CD4-positive, alpha-beta T cell treated with Interleukin-10 for 1 hour (primary cell): Measurements from ENCODE around the gene PIP4K2A.

Experiments used
- DNase-seq: peaks from one replicate; pipeline ENCODE4 v3.0.0-alpha.2; 2020

PIP4K2A gene

DNA sequence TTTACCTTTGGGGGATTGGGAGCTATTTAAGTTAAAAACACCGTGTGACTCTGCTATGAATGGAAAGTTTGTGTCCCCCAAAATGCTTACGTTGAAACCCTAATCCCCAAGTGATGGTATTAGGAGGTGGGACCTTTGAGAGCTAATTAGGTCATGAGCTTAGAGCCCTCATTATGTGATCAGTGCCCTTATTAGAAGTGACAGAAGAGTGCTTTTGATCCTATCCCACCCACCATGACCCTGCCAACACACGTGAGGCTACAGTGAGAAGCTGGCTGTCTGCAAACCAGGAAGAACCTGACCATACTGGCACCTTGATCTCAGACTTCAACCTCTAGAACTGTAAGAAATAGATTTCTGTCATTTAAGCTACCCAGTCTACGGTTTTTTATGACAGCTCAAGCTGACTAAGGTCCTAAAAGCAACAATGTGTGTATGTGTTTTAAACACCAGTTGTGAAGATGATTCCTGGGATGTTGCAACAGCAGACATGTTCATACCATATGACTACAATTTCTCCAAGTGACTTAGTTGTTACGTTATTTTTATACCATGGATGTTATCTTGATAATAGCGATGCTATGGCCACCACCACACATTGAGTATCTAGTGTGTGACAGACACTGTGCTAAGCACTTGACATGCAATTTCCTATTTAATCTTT, 124.4 kb downstream of the PIP4K2A start:
- no peak for DNase-seq

DNA sequence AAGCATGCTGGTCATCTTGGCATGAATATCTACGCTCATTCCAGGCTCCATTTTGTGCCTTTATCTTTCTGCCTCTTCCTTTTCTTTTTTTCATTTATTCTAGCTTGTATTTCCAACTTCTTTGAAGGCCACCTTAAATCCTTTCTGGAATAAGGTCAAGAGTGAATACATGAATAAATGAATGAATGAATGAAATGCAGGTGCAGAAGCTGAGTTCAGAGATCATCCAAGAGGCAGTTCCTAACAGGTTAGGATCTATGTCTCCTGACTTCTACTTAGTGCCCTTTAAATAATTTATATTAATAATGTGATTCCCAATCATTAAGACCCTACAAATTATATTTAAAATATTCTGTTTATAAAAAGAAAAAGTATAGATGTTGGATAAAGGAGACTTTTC, 125.9 kb downstream of the PIP4K2A start:
- no peak for DNase-seq

DNA sequence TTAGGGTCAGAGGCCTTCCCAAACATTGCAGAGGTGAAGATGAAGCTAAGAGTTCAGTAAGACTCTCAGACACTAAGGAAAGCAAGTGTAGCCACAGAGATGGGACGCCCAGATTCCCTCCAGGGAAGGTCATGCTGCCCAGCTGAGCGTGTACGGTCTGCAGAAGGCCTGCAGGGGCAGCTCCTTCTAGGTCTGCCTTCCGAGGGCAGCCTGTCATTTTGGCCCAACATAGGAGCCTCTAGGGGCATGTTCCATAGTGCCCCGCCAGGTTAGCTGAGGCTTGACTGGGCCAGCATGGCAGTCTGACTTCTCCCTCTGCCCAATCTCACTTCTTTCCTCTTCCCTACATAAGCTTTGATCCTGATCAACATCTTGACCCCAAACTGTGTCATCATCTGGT, 130.7 kb downstream of the PIP4K2A start:
- DNase-seq = no peak

DNA sequence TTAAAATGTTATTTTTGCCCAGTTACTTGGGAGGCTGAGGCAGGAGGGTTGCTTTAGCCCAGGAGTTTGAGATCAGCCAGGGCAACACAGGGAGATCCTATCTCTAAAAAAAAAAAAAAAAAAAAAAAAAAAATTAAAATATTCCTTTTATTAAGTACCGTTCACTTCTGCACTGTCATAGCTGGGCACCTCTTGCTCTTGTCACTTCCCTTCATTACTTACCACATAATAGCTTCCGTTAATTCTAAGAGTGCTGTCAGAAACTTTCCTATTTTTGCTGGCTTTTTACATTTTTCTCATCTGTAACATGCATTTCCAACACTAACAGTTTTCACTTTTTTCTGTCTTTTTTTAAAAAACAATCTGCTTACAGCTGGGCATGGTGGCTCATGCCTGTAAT, 132.9 kb downstream of the PIP4K2A start:
- no peak for DNase-seq

DNA sequence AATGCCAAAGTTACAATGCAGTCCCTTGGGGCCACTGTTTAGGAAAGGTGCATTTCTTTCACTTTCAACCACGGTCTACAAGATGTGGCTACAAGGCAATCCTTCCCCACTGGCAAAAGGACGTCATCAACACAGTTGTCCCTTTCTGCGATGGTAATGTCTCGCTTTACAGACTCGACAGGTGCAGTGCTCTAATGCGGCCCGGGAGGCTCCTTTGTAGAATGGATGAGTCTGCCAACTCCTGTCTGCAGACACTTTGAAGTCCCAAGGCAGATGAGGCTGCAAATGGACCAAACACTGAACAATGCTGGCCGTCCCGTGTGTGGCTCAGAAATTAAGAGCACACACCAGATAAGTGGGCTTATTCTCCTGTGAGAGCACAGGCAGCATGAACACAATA, 133.7 kb downstream of the PIP4K2A start:
- no peak for DNase-seq

DNA sequence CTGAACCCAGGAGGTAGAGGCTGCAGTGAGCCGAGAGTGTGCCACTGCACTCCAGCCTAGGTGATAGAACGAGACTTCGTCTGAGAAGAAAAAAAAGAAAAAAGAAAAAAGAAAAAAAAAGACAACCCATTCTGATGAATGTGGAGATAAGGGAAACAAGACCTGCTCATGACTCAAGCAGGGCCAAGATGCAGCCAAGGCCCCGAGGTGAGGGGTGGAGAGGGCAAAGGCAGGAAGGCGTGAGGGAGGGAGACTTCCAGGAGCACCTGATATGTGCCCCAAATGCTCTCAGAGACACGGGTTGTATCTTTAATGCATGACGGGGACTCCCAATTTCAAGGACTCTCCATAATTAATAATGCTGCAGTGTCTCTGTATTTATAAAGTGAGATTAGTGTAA, 134.6 kb downstream of the PIP4K2A start:
- DNase-seq = no peak

DNA sequence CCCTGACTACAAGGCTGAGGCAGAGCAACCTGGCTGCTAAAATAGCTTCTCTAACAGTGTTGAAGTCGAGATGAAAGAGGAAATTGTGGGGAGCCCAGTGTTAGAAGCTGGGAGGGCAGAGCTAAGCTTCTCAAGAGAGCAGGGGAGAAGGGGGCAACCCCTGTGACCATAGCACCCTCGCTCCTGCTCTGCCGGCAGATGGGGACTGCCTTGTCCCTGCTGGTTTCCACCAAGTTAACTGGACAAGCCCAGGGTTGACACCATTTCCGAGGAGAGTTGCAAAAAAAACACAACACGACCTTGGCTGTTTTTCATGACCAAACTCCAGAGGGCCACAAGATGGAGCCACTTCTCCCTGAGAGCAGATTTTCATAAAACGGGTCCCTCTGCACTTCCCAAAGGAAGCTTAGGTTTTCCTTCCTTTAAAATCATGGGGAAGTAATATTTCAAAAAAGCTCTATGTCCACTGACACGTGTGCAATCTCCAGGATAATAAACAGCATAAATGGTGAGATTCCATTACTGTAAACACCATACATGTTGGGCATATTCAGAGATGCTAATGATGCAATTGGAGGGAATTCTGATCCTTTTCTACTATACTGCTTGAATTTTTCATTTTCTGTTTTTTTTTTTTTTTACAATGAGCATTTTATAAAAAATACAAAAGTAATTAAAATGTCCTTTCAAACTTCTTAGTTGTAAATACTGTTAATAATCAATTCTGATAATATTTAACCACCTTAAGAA, 140.4 kb downstream of the PIP4K2A start:
- peak; percentile 54 for DNase-seq

DNA sequence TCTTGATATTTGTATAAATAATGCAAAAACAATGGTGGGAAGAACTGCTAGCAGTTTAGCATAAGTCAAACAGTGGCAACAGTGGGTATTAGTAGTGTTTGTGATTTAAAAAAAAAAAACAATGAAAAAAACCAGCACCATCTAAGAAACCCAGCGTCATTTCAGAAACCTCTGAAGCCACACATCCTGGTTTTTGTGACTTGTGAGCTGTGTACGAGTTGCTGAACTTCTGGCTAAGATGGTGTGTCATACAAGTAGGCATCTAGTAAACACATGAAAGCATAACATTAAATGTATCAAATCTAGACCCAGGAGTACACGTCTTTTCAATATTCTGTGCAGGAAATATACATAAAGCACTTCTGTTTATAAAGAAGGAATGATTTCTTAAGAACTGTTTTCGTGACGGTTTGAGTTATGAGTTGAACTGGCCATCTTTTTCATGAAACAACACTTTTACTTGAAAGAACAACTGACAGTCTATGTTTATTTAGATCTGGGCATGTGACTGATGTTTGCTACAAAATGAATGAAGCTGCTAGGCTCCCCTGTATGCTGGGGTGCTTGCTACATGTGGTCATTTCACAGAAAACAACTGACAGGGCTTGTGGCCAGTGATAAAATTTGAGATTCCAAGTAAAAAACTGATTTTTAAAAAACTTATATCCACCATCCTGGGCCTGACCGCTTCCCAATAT, 143.5 kb downstream of the PIP4K2A start:
- peak; percentile 44 for DNase-seq

DNA sequence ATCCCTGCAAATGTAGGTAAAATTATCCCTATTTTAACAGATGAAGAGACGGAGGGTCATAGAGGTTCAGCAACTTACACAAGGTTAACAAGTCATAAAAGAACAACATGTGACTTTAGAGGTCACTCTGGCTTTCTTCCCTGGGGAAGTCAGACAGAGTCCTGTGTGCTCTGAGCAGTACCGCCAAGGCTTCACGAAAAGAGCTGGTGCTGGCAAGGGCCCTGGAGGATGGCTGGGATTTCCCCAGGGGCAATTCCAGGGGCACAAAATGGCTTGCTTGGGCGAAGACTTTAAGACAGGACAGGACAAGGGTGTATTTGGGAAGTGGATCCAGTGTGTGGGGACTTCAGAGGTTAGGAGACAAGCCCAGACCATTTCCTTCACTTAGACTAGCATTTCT, 144.1 kb downstream of the PIP4K2A start:
- peak; percentile 5 for DNase-seq

DNA sequence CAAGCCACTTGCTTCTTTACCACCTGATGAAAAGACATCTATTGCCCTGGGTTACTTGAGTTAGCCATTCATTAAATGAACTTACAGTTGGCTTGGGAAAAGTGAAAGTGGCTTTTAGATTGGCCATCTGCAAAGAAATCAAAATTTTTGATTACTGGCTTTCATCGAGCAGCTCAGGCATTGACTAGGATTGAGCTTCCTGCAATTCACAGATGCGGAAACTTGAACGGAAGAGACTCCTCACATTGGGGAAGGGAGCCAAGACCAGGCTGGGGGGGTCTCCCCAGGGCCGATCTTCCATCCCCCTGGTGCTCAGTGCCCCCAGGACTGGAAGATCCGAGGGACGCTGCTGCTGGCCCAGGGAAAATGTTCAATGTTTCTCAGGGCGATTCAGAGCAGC, 145.4 kb downstream of the PIP4K2A start:
- DNase-seq = no peak

DNA sequence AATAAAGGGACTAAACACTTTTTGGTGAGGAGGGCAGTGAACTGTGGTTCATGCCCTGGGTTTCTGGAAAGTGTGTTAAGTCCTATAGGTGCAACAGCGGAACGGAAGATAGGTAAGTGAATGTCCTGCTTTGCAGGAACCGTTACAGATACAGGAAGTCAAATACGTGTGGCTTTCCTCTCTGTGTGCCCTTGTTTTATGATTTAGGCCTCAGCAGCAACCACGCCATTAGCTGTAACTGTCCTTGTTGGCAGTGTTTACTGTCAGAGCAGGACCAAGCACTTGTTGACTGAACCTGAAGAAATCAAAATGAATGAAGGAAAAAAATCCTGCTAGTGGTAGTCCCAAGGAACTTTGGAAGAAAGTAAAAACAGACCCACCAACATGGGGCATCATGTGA, 150.3 kb downstream of the PIP4K2A start:
- no peak for DNase-seq

DNA sequence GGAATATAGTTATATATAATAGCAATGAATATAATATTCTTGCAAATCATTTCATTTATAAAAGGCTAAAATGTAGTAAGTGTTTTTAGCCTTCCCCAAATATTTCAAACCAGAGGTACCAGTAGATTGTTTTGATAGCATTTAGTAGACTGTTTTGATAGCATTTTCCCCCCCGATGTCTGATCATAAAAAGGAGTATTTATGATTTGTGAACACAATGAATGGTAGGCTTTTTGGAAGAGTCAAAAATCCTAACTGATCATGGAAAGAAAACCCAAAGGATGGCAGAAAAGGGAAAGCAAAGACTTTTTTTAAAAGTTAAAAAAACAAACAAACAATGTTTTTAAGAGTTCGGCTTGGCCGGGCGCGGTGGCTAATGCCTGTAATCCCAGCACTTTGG, 152.5 kb downstream of the PIP4K2A start:
- no peak for DNase-seq

DNA sequence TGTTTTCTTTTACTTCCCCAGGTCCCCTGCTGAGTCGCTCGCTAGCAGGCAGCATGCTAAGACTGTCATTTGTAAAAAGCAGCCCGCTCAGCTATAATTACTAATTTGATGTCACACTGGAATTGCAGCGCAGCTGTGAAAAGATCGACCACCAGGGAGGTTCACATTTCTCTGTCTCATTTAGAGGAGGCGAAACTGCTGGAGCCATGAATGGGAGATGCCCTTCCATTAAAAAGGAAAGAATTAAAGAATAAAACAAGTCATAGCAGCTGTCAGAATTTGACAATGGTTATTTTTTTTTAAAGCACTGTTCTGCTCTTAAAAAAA, 153.5 kb downstream of the PIP4K2A start:
- DNase-seq = no peak

DNA sequence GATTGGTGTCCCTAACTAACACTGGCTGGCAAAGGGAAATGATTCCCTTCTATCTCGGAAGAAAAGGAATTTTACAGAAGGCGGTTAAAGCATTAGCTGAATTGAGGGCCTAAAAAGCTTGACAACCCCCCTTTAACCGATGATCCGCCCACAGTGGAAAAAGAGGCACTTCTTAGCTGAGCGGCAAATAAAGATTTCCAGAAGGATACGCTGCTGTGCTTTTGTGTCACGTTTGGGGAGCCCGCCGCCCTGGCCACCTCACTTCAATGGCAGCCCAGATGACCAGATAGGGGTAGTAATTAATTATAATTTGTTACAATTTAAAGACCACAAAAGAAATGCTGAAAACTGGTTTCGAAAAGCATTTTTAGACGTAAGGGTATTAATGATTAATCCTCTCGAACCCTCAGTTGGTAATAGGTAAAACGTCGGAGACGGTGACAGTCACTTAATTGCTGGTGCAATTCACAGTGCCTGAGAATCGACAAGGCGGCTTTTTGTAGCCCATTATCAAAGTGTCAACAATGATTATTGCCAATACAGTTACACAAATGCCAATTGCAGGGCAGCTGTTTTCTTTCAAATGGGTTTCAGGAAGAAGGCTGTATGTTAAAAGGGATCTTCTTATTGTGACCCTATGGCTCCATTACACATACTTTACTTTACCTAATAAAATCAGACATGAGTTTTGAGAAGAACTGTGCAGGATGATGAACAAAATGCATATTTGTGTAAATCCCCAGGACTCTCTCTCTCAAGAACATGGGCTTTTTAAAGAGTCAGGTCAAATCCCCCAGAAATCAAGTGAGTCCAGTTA, 154.1 kb downstream of the PIP4K2A start:
- no peak for DNase-seq

DNA sequence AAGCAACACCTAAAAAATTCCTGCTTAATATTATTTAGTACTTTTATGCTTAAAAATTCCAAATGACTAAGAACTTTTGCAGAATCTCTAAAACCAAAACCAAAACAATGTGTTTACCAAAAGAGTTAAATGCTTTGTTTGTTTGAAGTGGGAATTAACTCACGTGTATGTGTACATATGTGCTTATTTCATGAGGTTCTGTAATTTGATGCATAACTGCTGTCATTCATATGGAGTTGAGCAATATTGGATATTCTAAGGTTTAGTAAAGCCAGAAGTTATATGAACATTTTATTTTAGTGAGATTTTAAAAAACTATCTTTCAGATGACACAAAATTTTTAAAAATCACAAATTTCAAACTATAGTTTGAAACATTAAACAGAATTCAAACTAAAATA, 157.1 kb downstream of the PIP4K2A start:
- DNase-seq = no peak

DNA sequence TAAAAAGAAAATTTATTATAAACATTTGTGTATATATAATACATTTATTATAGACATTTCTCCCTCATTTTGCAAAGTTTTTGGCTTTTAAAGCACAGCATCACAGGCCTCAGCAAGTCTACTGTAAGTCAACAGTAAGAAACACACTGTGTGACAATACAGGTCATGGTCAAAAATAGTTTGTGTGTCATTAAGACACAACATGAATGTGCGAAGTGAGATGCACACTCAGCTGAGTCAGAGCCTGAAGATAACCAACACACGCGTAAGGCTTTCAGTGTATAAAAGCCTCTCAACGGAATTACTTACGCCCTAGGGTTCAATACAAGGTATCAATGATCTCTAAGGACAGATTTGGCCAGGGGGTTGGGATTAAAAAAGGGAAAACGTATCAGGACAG, 157.6 kb downstream of the PIP4K2A start:
- no peak for DNase-seq

DNA sequence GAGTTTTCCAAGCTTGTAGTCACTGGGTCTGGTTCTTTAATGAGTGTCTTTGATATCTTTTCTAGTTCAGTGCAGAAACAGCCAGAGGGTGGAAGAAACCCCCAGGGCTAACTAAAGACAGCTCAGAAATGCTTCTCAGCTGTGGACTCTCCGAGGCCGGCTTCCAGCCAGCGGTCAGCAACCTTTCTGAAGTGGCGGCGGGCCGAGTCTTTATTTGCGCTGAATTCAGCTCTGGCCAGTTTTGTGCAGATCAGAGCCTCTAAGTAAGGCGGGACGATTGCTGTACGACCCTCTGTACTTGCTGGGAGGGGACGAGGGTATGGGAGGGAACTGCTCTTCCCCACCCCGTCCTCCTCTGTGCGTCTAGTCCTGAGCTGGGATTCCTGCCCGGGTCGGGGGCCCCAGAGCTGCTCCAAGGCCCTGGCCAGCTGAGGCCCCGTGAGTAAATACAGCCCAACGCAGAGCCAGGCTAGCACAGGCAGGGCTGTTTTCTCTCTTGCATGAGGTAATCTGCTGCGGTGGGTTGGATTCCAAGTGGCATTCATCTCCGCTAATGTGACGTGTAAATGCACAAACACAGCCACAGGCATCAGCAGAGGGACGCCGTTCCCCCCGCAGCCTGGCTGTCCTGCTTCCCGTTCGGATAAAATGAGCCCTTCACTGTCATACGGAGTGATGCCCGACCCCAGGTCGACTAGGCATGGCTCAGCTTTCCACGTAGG, 159.8 kb downstream of the PIP4K2A start:
- DNase-seq = no peak

DNA sequence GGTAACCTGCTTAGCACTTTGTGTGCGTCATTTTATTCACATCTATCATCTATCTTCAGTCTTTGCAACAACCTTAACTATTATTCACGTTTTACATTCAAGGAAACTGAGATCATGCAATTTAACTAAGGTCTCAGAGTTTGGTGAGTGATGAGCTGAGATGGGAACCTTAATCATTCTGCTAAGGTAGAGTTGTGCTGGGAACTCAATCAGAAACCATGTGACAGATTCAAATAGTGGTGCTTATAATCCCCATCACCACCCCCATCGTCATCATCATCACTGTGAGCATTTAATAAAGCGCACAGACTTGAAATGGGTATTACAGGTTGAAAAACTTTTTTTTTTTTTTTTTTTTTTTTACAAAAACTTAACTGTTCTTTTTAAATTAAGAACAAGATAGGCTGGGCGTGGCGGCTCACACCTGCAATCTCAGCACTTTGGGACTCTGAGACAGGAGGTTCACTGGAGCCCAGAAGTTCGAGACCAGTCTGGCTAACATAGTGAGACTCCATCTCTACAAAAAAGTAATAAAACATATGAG, 160.9 kb downstream of the PIP4K2A start:
- no peak for DNase-seq

DNA sequence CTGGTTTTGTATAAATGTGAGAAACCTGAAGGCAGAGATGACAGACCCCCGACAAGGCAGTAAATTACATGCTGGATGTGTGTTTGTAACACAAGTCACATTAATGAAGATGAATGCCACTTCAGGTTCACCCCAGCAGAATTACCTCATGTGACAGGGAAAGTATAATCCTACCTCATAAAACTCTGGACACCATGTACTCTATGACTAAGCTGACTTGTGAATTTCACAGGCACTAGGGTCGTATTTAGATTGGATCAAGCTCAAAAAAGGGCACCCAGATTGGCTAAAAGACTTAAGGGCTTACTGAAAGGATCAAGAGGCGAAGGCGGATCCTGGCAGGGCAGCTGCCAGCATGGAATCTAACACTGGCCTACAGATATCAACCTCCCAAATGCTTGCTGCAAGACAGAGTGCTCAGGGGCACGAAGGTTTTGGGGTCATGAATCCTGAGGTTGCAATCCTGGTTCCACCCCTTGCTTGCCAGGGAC, 161.4 kb downstream of the PIP4K2A start:
- DNase-seq = no peak

DNA sequence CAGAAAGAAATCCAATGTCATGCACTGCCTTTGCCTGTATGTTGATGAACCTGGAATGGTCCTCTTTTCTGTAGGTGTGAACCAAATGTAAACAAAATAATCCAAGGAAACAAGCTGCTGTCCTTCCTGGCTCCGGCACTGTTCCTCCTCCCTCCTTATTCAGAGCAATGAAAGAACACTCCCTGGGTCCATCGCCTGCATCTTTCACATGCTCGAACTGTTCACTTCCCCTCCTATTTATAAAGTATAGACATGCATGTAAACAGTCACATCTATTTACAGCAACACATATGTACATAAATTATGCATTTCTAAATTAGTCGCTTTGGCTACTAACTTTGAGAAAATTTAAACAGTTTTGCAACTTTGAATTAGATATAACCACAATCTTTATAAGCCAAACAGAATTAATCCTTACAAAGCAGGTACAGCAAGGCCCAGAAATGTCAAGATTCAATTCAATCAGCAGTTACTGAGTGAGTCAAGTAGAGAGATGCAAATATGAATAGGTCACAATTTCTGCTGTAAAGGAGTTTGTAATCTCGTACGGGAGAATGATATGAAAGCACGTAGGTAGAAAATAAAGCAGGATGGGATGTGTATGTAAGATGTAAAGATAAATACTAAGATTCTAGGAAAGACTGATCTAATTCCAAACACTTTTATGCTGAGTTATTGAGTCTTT, 162.6 kb downstream of the PIP4K2A start:
- no peak for DNase-seq

DNA sequence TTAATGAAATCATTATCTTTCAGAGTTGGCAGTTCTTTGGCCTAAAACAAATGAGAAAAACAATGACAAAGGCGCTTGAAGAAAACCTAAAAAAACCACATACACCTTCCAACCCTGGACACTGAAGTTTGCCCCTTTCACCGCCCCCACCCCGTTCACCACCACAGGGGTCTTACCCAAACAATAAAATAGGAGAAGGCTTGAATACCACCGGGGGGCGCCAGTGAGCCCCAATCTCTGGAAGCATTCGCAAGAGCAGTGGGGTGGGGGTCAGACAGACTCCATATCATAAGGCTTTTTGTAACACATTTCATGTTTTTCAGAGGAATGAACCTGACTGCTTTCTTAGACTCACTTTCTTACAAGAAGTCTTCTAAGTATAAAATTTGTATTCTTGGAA, 163.6 kb downstream of the PIP4K2A start:
- DNase-seq = peak; percentile 68

DNA sequence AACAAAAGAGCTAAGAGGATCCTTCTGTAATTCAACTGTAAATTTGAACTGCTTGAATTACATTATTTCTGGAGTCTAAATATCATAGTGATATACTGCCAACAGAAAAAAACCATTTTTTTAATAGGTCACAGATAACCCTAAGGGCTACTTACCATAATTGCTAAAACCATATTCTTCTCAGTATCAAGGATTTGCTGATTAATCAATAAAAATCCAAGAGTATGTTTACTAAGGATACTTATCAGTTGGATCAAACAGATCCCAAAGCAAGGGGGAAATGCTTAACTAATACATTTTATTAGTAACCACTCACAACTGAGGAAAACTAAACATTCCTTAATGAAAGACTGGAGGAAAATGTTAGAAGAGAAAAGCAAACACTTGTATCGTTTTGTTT, 166.0 kb downstream of the PIP4K2A start:
- no peak for DNase-seq
